Measurements from ENCODE around the gene CCL11. TPM values are rescaled to one million over a fixed set of nuclear protein-coding genes. Genes with fewer than 3 reads are reported as not detected.

Gene CCL11
- total RNA-seq: 1.1 TPM in 1 of 2 replicates, not detected in the other

GRCh38 chr17:34285286-34285792, at the start of gene CCL11:
Gene CCL11 (plus strand): TSS chr17:34285742. CDS start chr17:34285809, 67 bp downstream.

GRCh38 chr17:34254651-34255380, 30.7 kb upstream of the CCL11 start, which contains the start of gene CCL2:
Gene CCL2 (plus strand): TSS chr17:34255285. CDS start chr17:34255350, 65 bp downstream.

DNA sequence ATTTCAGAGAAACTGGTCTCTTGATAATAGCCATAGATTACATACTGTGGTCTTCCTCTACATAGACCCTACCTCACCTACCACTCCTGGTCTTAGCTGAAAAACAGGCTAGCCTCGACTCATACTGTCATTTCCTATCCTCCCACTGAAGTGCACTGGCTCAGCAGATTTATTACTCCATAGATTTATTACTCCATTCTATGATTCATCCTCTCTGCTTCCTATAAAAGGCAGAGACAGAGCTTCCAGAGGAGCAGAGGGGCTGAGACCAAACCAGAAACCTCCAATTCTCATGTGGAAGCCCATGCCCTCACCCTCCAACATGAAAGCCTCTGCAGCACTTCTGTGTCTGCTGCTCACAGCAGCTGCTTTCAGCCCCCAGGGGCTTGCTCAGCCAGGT, 15.6 kb upstream of the CCL11 start, which contains the start of gene CCL7:
TSS of gene CCL7 (plus strand) at position 253 of the 400 bp plus-strand sequence. CDS start at position 323, 70 bp downstream.

DNA sequence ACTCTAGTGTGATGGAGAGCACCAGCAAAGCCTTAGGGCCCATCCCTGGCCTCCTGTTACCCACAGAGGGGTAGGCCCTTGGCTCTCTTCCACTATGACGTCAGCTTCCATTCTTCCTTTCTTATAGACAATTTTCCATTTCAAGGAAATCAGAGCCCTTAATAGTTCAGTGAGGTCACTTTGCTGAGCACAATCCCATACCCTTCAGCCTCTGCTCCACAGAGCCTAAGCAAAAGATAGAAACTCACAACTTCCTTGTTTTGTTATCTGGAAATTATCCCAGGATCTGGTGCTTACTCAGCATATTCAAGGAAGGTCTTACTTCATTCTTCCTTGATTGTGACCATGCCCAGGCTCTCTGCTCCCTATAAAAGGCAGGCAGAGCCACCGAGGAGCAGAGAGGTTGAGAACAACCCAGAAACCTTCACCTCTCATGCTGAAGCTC, 33.5 kb downstream of the CCL11 start, which contains the start of gene CCL8:
TSS of gene CCL8 (plus strand) at position 397 of the 445 bp plus-strand sequence. CDS start 67 bp downstream, outside the sequence.

Other genes with a start within 250 kb of the CCL11 start
- gene CCL2, start 30.5 kb upstream of the CCL11 start, total RNA-seq: 298 and 384 TPM in 2 replicates
- gene CCL7, start 15.5 kb upstream of the CCL11 start, total RNA-seq: 0.19 and 2.5 TPM in 2 replicates
- gene CCL8, start 33.7 kb downstream of the CCL11 start, total RNA-seq: 0.56 TPM in 1 of 2 replicates, not detected in the other
- gene CCL13, start 70.7 kb downstream of the CCL11 start, total RNA-seq: 4.8 TPM in 1 of 2 replicates, not detected in the other
- gene CCL1, start 77.5 kb downstream of the CCL11 start, total RNA-seq: not detected in 2 replicates

Data from regular cardiac myocyte (primary cell).